H1 (cell line): ENCODE results near the gene ADGRG7. TPM values are rescaled to one million over a fixed set of nuclear protein-coding genes. Genes with fewer than 3 reads are reported as not detected.

Source experiments
- BRCA1 ChIP-seq: IDR thresholded peaks from 2 replicates; pipeline ENCODE4 v1.6.1; 2012; ENCODE audit warnings: low read depth, low read length, improper control_type of control experiment
- CBX5 ChIP-seq: fragments of 300-800, 300-1000 bp; sonication (generic); IDR thresholded peaks from 2 replicates; pipeline ENCODE4 v1.7.1; 2016; ENCODE audit warnings: antibody characterized with exemption, low read length, low read depth
- CHD7 ChIP-seq: fragments of 300-600 bp; sonication (generic); IDR thresholded peaks from 2 replicates; pipeline ENCODE4 v1.7.1; 2012; ENCODE audit warnings: low read length, moderate library complexity, mild to moderate bottlenecking, inconsistent platforms; ENCODE audit not compliant: insufficient replicate concordance
- KDM1A ChIP-seq: fragments of 200-600, 300-600 bp; sonication (generic); IDR thresholded peaks from 2 replicates; pipeline ENCODE4 v1.7.1; 2016; ENCODE audit warnings: mild to moderate bottlenecking, low read length, borderline replicate concordance
- KDM5A ChIP-seq: fragments of 200-600 bp; IDR thresholded peaks from 2 replicates; pipeline ENCODE4 v1.7.1; 2012; ENCODE audit warnings: mild to moderate bottlenecking, low read length, inconsistent platforms, mixed read lengths
- MAX ChIP-seq: IDR thresholded peaks from 2 replicates; pipeline ENCODE4 v1.6.1; 2012; ENCODE audit warnings: inconsistent platforms
- POLR2AphosphoS5 ChIP-seq: IDR thresholded peaks from 2 replicates; pipeline ENCODE4 v1.6.1; 2011; ENCODE audit warnings: low read depth, low read length
- SP1 ChIP-seq: IDR thresholded peaks from 2 replicates; pipeline ENCODE4 v1.6.1; 2011; ENCODE audit warnings: low read depth, low read length
- SP2 ChIP-seq: IDR thresholded peaks from 2 replicates; pipeline ENCODE4 v1.6.1; 2012; ENCODE audit warnings: mild to moderate bottlenecking, low read length, inconsistent platforms
- polyA plus RNA-seq, 7 experiments: library from polyadenylated mRNA; depleted of rRNA in 3 of 7; stranded (reverse) in 5 of 7; unstranded in 2 of 7; fragments of >200 nt in 5 of 7; fragments of 200-250 nt in 2 of 7; gene quantifications; 1 replicate in 5 of 7; 2 replicates in 1 of 7; 4 replicates in 1 of 7; pipeline versions ENCODE4 v1.2.1 to v1.2.3, GENCODE V29; 2011 to 2013; ENCODE audit warnings: missing spikeins in 2 of 7, mixed read lengths in 2 of 7
- total RNA-seq: library from RNA; stranded (reverse); fragmentation: NEBNext Ultra II Directional; extraction: Animal tissue kit (Norgen Biotek cat#: 25700); gene quantifications from 2 replicates; pipeline ENCODE4 v1.2.1, GENCODE V29; 2021

Gene ADGRG7
- total and polyA plus RNA-seq, 2 of the 8 experiments (the other 6 are each of a cell fraction or from before 2014, with no cell fraction given) = not detected

DNA sequence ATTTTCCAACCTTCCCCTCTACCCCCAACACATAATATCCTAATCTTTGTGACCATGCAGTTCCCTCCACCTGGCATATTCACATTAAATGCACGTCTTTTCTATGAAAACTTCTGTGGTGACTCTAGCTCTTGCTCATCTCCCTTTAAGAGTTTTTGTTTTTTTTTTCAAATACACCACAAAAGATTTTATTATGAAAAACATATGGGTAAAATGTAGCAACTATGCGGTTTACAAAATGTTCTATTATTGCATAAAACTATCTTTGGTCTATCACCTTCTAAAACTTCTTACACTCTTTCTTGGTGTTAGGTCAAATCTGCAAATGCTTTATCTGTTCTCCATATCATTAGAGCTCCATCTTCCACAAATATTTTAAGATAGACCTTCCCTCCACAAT, 38.6 kb upstream of the ADGRG7 start (continued):
- no peak for TF ChIP-seq CHD7
- no peak for TF ChIP-seq BRCA1
- no peak for TF ChIP-seq CBX5
- no peak for TF ChIP-seq KDM1A
- no peak for TF ChIP-seq MAX
- TF ChIP-seq SP1 = no peak
- TF ChIP-seq POLR2AphosphoS5 = no peak
- TF ChIP-seq SP2 = no peak
- TF ChIP-seq KDM5A = no peak
